Measurements from ENCODE around the gene STARD4.
A peak's percentile ranks its signal among the peaks of the same experiment; 100 is the strongest.

The STARD4 gene

GRCh38 chr5:111530298-111530740 is 18.0 kb upstream of the STARD4 start:
- DNase-seq (ENCODE audit: low read depth in 2 of 3, low spot score in 2 of 3) = peak; percentile 38 to 64 (median 52)

DNA sequence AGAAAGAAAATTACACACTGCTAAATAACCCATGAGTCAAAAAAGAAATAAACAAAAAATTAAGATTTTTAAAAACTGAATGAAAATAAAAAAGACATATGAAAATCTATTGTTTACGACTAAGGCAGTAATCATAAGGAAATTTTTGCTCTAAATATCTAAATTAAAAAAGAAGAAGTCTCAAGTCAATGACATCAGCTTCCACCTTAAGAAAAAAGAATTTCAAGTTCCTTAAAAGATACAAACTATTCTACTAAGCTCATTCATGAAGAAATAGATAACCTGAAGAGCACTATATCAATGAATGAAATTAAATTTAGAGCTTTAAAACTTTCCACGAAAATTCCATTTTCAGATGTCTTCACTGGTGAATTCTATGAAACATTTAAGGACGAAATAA is 15.7 kb upstream of the STARD4 start:
- no peak for DNase-seq (ENCODE audit: low read depth in 2 of 3, low spot score in 2 of 3)

DNA sequence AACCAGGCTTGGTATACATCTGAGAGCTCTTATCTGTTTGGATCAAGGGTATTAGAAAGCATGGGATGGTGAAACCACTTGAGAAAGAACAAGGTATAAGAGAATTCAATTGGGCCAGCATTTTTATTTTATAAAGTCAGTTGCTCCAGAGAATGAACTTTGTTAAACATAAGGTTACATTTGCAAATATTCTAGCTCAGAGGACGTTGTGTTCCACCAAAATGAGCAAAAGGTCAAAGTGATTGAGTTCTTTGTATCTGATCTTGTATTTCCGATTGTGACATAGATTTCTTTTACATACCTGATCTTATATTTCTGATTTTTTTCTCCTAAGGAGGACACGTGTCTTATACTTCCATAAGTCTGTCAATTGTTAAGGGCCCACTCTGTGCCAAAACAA is 8.6 kb upstream of the STARD4 start:
- no peak for DNase-seq (ENCODE audit: low read depth in 2 of 3, low spot score in 2 of 3)

- DNase-seq (ENCODE audit: low read depth in 2 of 3, low spot score in 2 of 3) = no peak
Measured at GRCh38 chr5:111518777-111519176, 6.4 kb upstream of the STARD4 start.

DNA sequence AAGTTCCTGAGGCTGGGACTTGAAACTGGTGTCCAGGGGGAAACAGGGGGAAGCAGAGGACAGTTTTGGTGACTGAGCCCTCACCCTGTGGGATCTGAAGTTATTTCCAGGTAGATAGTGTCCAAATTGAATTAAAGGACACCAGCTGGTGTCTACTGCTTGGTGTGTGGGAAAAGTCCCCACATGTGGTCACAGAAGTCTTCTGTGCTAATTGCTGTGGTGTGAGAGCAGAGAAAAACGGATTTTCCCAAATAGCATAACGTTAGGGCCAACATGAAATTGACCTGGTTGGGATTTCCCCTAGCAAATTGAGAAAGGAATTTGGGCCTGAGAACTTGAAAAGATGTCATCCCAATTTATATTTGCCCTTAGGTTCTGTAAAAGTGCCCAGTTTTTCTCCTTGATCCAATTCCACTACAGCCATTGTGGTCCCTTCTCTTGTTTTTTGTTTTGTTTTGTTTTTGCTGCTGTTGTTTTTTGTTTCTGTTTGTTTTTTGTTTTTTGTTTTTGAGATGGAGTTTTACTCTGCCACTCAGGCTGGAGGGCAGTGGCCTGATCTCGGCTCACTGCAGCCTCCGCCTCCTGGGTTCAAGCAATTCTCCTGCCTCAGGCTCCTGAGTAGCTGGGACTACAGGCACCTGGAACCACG is 5.6 kb upstream of the STARD4 start:
- no peak for DNase-seq (ENCODE audit: low read depth in 2 of 3, low spot score in 2 of 3)

DNA sequence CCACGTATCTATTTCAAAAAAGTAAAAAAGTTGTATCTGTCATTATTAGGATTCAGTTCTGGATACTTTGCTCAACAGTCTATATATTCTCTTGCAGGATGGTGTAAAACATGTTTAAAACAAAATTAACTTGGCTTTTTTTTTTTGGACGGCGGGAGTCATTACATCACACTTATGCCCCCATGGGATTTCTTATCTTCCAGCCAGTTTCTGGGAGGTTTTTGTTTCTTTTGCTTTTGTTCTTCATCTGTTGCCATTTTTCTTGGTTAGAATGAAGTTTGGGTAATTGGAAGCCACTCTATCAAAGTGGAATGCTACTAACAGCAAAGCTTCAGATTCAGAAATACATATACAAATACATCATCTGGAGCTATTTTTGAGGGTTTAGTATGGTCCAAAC is 1.8 kb upstream of the STARD4 start:
- no peak for DNase-seq (ENCODE audit: low read depth in 2 of 3, low spot score in 2 of 3)

DNA sequence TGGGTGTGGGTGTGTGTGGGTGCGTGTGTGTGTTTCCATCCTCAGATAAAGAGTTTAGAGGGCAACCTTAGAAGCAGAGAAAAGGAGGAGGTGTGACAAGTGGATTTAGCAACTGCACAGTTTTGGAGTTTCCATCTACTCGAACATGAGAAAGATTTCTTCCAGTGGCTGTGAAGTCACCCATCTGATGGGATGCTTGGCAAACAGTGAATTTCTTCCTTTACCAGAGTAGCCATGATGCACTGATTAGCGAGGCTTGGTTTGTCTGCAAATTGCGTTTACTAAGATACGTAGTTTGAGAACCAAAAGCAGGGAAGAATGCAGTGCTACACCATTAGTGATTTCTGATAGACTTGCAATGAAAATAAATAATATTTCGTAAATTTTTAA is 791 bp upstream of the STARD4 start:
- peak in 1 of 3 experiments; percentile 36 for DNase-seq (ENCODE audit: low read depth in 2 of 3, low spot score in 2 of 3)

- peak in 1 of 3 experiments; percentile 11 for DNase-seq (ENCODE audit: low read depth in 2 of 3, low spot score in 2 of 3)
Measured at GRCh38 chr5:111511831-111512374, 432 bp downstream of the STARD4 start.

DNA sequence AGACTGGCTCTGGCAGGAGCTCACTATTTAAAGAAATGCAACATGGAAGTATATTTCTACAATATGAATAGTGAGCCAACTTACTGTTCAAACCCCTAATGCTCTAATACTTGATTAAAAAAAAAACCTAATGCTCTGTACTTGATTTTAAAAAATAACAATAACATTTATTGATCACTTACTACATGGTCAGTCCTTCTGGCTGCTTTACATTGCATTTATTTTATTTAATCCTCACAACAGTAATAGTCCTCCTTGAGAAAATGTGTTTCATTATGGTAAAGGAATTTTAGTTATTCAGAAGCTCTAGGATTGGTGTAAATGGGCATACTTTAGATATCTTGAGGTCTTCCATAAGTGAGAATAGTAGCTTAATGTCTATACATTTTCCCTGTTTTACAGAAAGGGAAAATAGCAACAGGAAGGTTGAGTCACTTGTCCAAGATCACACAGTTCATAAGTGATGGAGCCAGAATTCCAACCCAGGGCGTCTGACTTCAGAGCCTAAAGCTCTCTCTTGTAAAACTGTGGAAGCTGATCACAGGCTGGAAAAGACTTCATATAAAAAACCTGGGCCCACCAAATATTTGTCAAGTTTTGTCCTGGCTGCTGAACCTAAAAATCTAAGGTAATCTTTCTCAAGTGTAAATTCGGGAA is 1.0 kb downstream of the STARD4 start:
- DNase-seq (ENCODE audit: low read depth in 2 of 3, low spot score in 2 of 3) = no peak

DNA sequence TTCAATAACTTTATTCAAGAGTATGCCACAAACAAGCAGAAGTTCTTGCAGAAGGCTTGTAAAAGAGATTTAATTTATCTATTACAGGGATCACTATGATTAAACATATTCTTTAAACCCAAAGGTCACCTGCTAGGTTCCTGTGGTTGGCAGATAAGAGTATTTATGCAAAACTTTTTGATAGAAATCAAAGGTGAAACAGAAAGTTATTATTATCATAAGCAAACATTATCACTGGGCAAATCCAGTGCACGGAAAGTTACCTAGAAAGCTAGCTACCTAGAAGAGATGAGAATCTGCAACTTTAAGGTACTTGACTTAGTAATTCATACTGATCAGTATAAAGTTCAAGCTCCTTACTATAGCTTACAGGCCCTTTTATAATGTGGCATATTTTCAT is 3.2 kb downstream of the STARD4 start:
- DNase-seq (ENCODE audit: low read depth in 2 of 3, low spot score in 2 of 3) = no peak

GRCh38 chr5:111507276-111507675 is 5.1 kb downstream of the STARD4 start:
- no peak for DNase-seq (ENCODE audit: low read depth in 2 of 3, low spot score in 2 of 3)

DNA sequence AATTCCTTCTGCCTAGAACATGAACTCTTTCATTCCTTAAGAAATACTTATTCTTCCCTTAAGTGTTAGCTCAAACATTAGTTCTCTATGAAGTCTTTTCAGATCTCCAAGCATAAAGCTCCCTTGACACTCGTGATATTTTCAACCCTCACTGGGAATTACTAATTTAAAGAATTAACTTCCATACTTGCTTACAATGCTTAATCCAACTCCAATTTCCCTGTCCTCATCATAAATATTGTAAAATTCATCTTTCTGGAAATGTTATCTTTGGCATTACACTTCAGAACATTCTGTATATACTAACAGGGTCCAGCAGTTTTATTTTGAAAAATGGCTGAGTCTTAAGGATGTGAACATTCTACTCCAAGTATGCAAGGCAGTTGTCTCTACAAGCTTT is 7.2 kb downstream of the STARD4 start:
- DNase-seq (ENCODE audit: low read depth in 2 of 3, low spot score in 2 of 3) = no peak

- no peak for DNase-seq (ENCODE audit: low read depth in 2 of 3, low spot score in 2 of 3)
Measured at GRCh38 chr5:111502956-111503355, 9.4 kb downstream of the STARD4 start.

DNA sequence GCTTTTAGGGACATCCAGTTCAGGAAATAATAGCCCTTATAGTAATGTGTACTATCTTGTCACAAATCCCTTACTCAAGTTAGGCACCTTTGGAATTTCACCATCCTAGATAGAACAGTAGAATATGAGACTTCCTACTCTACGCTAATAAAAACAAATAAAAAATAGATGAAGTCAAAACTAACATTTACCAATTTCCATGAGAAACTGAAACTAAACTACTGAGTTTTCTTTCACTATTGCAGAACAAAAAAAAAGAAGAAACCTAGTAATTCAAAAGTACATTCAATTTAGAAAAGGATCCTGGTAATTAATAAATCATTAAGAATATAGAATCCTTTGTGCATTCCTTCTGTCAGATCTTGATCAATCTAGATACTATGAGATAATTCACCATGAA is 14.0 kb downstream of the STARD4 start:
- DNase-seq (ENCODE audit: low read depth in 2 of 3, low spot score in 2 of 3) = no peak

GRCh38 chr5:111495159-111495558 is 17.2 kb downstream of the STARD4 start:
- DNase-seq (ENCODE audit: low read depth in 2 of 3, low spot score in 2 of 3) = no peak

- no peak for DNase-seq (ENCODE audit: low read depth in 2 of 3, low spot score in 2 of 3)
Measured at GRCh38 chr5:111494355-111494999, 17.9 kb downstream of the STARD4 start.

DNA sequence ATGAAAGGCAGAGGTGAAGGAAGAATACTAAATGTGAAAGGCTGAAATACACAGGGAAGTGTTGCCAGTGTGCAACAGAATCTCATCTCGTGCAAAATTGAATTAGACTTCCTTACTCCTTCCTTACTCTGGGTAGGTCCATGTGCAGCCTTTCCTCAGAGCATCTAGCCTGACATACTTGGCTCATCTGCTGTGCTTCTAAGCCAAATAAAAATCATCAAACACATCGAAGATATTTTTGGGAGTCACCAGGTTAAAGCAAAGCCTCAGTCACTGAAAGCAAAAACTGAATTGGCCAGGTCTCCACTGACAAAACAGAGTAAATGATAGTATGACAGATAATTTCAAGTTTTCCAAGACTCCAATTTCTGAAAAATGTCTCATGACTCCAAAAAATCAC is 19.3 kb downstream of the STARD4 start:
- DNase-seq (ENCODE audit: low read depth in 2 of 3, low spot score in 2 of 3) = no peak

GRCh38 chr5:111488353-111488752 is 24.0 kb downstream of the STARD4 start:
- DNase-seq (ENCODE audit: low read depth in 2 of 3, low spot score in 2 of 3) = no peak

DNA sequence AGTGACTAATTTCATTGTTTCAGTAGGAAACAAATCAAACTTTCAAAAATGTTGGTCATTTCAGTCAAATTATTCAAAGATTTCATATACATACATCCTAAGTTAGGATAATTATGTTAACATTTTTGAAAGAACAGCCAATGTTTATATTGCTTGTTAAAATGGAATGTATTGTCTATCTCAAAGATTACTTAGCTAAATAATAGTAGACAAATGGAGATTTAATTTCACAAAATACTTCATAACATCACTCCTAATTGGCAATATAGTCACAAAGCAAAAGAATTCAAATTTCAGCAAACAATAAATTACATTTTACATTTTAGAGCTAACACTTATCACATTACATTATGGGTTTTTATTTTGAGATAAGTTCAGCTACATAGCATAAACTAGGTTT is 25.4 kb downstream of the STARD4 start:
- no peak for DNase-seq (ENCODE audit: low read depth in 2 of 3, low spot score in 2 of 3)

DNA sequence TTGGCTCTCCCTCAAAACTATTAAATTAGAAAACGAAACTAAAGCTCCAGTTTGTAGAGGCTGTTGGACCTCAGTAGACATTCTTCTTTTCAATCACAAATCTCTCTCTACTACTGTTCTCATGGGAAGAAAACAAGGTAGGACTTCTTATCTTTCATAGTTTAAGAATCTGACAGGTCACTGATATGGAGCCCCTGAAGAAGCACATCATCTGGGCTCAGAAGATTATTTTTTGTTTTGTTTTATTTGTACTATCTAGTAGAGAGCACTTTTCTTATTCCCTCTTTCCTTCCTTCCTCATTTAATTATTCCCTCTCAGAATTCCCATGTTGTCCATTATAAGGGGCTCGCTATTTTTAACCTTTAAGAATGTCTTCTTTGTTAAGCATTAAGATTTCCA is 26.3 kb downstream of the STARD4 start:
- no peak for DNase-seq (ENCODE audit: low read depth in 2 of 3, low spot score in 2 of 3)

GRCh38 chr5:111480346-111480745 is 32.0 kb downstream of the STARD4 start:
- DNase-seq (ENCODE audit: low read depth in 2 of 3, low spot score in 2 of 3) = no peak

- DNase-seq (ENCODE audit: low read depth in 2 of 3, low spot score in 2 of 3) = no peak
Measured at GRCh38 chr5:111478898-111479297, 33.4 kb downstream of the STARD4 start.

Measured in activated CD8-positive, alpha-beta memory T cell treated with anti-CD3 and anti-CD28 coated beads for 48 hours (primary cell).